ENCODE measurements around the gene CMTM7.
"Not testable (repeated sequence)": the region's sequence is repeated elsewhere in the genome, so short reads cannot be mapped to it uniquely, and the experiment has no call there.

CMTM7 gene

DNA sequence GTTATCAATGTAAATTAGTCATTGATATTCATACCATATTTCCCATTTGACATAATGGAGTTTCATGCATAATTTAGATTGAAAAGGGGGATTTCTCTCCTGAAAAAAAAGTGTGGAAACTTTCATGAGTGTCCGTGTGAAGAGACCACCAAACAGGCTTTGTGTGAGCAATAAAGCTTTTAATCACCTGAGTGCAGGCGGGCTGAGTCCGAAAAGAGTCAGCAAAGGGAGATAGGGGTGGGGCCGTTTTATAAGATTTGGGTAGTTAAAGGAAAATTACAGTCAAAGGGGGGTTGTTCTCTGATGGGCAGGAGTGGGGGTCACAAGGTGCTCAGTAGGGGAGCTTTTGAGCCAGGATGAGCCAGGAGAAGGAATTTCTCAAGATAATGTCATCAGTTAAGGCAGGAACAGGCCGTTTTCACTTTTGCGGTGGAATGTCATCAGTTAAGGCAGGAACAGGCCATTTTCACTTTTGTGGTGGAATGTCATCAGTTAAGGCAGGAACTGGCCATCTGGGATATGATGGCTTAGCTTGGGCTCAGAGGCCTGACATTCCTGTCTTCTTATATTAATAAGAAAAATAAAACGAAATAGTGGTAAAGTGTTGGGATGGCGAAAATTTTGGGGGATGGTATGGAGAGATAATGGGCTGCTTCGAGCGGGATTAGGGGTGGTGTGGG lies 69.3 kb downstream of the CMTM7 start:
- not testable (repeated sequence) for DNase-seq

DNA sequence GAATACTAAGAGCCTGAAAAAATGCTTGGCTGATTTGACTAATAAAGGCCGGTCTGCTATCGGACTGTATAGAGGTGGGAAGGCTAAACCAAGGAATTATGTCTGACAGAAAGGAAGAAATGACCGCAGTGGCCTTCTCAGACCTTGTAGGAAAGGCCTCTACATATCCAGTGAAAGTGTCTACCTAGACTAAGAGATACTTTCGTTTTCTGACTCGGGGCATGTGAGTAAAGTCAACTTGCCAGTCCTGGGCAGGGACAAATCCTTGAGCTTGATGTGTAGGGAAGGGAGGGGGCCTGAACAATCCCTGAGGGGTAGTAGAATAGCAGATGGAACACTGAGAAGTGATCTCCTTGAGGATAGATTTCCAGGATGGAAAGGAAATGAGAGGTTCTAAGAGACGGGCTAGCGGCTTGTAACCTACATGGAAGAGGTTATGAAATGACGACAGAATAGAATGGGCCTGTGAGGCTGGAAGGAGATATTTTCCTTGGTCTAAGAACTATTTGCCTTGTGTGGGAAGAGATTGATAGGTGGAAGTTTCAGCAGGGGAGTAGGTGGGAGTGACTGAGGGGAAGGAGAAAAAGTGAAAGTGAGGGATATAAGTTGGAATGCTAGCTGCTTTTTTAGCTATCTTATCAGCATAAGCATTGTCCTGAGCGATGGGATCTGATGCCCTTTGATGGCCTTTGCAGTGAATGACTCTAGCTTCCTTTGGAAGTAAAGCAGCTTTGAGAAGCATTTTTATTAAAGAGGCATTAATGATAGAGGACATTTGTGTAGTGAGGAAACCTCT lies 70.7 kb downstream of the CMTM7 start:
- not testable (repeated sequence) for DNase-seq

DNA sequence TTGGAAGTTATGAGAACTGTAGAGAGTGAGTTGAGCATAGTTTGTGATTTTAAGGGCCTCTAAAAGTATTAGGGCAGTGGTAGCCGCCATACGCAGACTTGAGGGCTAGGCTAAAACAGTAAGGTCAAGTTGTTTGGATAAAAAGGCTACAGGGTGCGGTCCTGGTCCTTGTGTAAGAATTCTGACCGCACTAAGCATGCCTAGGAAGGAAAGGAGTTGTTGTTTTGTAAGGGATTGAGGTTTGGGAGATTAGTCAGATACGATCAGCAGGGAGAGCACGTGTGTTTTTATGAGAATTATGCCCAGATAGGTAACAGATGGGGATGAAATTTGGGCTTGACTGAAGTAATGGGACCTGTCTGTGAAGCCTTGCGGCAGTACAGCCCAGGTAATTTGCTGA lies 71.8 kb downstream of the CMTM7 start:
- not testable (repeated sequence) for DNase-seq

DNA sequence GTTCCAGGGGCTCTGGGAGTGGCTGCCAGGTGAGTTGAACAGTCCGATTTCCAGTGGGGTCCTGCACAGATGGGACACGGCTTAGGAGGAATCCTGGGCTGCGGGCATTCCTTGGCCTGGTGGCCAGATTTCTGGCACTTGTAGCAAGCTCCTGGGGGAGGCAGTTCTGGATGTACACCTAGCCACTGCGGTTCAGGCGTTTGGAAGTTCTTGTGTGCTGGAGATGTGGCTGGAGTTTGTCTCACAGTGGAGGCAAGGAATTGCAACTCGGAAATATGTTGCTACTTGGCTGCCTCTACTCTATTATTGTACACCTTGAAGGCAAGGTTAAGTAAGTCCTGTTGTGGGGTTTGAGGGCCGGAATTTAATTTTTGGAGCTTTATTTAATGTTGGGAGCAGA lies 73.1 kb downstream of the CMTM7 start:
- not testable (repeated sequence) for DNase-seq

DNA sequence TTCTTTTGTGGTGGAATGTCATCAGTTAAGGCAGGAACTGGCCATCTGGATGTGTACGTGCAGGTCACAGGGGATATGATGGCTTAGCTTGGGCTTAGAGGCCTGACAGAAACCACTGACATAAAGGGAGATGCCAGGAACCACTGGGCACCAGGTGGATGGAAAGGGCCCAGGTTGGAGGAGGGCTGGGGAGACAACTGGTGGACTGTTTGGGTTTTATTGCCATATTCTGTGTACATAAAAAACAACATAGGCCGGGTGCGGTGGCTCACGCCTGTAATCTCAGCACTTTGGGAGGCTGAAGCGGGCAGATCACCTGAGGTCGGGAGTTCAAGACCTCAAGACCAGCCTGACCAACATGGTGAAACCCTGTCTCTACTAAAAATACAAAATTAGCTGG lies 75.2 kb downstream of the CMTM7 start:
- DNase-seq = not testable (repeated sequence)

DNA sequence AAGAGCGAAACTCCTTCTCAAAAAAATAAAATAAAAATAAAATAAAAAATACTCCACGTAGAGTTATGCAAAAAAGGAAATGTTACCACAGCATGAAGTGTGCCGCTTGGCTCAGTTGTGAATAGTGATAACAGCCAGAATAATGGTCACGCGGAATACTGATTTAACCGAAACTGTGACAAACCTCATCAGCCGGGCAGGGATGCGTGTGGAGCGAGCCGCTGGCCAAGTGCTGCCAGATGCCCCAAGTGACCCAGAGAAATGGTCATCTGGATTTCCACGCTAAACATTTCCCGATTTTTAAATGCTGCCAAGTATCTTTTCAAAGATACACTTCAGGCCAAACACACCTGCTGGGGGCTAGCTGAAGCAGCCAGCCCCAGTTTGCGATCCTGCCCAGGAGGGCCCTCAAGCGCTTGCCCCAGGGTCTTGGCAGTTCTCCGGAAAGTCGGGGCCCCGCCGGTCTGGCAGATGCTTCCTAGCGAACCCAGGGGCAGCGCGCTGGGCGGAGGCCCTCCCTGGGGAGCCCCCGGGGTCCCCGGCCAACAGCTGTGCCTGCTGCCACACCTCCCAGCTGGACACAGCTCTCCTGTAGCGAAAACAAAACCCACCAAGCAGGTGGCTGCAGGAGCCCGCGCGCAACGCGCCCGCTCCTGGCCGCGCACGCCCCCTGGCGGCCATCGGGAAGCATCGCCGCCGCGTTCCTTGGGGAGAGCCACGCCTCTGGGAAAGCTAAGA lies 75.8 kb downstream of the CMTM7 start:
- DNase-seq = peak; percentile 80

DNA sequence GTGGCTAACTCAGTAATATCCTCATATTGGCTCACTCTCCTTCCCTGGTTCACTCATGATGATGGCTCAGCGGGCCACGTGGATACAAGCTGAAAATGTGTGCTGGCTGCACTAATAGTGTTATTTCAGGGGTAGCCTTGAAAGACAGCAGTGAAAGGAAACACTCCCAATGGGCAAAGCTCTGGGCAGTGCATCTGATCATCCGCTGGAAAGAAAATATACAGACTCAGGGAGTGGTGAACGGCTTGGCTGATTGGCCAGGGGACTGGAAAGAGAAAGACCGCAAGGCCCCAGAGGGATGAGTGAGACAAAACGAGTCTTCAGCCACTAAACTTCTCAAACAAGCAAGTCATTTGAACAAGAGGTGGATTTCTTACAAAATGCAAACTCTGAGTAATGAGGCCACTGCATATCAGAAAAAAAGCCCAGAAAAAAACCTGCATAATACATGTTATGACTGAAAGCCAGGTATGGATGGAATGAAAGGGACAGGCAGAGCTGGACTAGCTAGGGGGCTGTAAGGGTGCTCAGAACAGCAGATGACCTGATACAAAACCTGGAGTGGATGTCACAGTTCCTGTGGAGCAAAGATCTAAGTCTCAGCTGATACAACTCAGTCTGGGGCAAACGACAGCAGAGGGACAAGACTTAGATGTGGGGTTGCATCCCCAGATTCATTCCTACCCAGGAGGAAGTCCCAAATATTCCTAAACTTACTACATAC lies 77.7 kb downstream of the CMTM7 start:
- DNase-seq = no peak

DNA sequence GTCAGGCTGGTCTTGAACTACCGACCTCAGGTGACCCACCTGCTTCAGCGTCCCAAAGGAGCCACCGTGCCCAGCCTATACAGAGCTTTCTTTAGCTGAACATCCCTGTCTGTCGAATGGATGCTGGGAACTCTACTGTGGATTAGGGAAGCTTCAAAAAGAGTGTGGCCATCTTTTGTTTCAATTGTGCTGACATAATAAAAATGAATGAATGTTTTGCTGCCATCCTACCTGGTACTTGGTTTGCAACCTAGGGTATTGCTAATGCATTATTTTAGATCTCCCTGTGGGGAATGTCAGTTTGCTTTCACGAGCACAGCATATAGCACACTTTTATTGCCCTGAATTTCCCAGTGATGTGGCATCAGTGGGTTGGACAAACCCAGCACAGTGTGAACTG lies 78.7 kb downstream of the CMTM7 start:
- no peak for DNase-seq

DNA sequence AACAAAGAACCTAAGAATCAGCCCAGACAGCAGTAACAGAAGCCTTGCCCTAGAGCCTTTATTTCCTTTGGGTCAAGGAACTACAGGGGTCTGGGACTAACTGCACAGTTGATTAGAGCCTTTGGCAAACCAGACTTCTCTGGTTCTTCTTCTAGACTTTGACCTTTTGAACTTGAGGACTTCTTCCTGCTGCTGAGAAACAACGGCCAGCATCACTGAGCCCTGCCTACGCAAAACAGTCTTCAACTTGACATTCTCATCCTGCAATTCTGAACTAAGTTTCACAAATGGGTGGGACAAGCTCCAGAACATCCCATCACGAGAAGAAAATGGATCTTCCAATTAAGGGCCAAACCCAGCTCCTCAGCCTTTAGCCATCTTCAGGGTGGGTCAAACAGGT lies 79.6 kb downstream of the CMTM7 start:
- peak; percentile 36 for DNase-seq

DNA sequence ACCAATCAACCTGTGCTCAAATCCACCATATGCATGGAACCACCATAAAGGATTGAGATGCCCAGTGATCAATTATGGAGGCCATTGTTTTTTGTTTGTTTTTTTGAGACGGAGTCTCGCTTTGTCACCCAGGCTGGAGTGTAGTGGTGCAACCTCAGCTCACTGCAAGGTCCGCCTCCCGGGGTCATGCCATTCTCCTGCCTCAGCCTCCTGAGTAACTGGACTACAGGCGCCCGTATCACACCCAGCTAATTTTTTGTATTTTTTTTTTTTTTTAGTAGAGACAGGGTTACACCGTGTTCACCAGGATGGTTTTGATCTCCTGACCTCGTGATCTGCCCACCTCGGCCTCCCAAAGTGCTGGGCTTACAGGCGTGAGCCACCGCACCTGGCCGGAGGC lies 80.5 kb downstream of the CMTM7 start:
- not testable (repeated sequence) for DNase-seq

DNA sequence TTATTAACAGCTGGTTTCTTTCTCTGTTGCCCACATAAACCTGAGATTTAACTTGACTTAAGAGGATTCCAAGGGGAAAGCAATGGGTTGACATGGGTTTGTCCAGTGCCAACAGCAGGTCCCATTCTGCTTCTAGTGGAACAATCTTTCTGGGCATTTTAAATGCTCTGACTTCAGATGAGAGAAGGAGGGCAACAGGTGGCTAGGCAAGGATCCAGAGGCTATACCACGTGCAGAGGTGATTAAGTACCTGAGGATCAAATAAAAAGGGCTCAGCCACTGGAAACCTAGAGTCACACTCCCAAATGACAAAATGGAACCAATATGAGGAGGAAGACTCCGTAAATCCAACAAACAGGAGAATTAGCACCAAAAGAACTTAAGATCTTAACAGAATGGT lies 82.5 kb downstream of the CMTM7 start:
- no peak for DNase-seq

DNA sequence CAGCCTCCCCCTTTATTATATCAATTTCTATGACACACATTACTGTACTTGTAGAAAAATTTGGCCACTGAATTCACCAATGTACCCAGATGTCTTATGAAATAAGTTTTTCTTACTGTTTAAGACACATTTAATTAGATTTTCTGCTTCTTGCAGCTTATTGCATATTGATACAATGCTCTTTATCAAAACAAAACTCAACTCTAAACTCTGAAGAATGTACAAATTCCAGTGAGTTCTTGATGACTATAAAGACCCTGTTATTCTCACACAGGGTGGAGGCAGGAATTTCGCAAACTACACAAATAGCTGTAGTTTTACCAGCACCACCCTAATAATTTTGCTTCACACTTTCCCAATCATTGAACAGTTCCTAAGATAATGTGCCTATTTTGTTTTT lies 89.0 kb downstream of the CMTM7 start:
- no peak for DNase-seq

DNA sequence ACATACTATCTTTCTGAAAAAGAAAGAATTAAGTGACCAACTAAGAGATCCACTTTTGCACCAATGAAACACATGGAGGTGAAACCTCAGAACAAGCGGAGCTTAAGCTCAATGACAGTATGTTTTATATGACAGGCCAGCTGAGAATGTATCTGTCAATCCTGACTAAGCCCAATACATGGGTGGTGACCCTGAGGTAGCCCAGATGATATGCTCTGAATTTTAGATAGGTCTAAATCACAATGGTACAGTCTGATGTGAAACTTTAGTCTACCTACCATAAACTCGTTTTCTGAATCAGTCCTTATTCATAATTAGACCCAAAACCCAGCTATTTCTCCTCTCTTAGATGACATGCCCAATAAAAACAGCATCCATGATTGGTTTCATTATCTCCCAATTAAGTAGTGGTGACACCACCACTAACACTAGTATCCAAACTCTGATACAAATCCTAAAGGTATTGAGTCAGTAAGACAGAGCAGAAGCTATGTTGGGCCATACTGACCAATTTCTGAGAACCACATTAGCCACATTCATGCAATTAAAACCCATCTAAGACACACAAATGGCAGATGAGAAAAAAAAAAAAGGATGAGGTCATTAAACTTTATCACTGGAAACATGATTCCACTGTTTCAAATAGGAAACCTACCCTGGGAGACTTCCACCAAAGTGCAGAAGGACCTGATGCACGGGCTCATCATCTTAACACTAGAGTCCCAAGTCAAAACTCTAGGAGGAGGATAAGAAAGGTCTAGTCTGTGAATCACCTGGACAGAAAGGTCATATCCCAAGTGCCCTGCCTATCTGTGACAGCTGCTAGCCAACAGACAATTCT lies 90.4 kb downstream of the CMTM7 start:
- no peak for DNase-seq

DNA sequence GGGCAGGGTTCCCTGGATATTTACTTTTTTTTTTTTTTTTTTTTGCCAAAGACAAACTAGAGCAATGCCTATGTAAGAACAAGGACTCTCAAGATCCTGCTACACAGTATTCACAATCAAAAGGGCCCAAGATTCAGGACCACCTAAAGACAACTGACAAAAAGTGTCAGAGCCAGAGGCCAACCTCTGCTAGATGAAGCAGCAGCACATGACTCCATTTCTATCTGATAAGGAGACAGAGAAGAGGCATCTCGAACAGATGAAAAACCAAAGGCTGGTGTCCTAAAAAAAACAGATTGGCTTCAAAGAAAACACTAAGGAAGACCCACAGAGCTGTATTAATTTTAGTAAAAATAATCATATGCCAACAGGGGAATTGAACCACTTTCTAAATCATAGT lies 91.0 kb downstream of the CMTM7 start:
- no peak for DNase-seq

DNA sequence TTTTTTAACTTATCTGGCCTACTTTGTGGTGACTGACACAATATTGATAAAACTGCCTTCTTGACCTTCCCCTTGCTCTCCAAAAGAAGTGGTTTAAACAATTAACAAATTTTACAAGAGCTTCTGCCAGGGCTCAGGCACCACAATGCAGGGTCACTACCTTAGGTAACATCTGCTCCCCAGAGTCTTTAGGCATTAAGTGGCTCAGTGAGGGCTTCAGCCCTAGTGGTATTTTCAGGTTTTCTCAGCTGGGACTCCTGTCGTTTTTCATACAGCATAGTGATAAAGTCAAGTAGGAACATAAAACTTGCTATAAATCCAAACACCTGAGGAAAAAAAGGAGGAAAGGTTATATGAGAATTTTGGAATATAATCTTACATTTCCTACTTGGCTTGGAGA lies 92.1 kb downstream of the CMTM7 start:
- no peak for DNase-seq

DNA sequence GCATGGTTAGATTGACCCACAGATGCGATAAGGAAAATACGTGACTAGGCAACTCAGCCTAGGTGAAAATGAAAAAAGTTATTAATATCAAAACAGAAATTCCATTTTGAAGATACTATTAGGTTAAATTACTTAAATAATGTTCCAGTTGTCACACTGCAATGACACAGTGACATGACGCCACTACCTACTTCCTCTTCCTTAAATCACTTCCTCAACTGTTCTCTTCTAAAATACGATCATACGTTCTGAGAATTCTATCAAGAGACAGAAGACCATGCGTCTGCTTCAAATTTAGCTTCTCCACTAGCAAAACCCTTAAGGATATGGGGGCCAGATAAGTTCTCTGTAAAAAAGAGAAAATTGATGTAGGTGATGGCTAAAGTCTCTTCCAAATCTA lies 92.8 kb downstream of the CMTM7 start:
- DNase-seq = peak; percentile 86

DNA sequence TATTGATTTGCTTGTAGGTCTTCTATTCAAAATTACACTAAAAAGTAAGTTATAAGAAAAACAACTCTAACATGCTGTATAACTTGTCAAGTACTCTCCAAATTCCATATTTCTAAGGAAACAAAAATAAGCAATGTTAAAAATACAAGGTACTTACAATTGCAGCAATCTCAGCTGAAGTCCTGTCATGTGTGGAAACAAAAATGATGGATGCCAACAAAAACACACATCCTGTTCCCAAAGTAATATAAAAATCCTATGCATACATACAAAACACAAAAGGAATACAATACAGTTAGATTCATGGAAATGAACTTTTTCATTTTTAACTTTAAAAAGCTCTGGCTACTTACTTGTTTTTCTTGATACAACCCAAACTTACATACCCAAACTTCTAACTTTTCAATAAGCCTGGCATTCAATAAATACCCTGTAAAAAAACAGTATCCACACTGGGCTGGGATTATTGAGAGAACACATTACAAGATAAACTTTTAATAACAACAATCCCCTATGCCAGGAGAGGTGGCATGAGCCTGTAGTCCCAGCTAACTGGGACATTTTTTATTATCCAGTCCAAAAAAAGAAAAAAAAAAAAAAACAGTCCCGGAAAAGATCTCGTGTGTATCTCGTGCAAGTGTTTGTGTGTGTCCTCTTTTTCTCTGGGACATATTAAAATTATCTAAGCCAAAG lies 96.3 kb downstream of the CMTM7 start:
- no peak for DNase-seq

DNA sequence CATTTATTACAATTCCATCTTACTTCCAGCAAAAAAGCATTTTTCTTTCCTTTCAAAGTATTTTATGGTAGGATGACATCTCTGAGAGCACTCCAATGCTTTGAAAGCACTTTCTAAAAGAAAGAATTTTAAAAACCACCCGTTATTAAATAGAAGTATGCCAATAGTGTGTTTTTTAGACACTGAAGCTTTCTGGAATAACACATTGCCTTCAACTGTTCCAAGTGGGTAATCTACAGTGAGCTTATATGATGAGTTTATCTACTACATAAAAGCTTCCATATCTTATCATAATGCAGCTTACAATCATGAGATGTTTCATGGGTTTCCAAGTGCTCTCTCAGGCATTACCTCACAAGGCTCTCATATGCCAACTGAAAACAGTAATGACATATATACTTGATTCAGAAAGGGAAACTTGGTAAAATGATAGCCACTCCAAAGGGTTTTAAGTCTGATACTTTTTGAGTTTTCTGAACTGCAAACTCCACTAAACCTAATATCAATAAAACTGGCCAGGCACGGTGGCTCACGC lies 96.9 kb downstream of the CMTM7 start:
- no peak for DNase-seq

DNA sequence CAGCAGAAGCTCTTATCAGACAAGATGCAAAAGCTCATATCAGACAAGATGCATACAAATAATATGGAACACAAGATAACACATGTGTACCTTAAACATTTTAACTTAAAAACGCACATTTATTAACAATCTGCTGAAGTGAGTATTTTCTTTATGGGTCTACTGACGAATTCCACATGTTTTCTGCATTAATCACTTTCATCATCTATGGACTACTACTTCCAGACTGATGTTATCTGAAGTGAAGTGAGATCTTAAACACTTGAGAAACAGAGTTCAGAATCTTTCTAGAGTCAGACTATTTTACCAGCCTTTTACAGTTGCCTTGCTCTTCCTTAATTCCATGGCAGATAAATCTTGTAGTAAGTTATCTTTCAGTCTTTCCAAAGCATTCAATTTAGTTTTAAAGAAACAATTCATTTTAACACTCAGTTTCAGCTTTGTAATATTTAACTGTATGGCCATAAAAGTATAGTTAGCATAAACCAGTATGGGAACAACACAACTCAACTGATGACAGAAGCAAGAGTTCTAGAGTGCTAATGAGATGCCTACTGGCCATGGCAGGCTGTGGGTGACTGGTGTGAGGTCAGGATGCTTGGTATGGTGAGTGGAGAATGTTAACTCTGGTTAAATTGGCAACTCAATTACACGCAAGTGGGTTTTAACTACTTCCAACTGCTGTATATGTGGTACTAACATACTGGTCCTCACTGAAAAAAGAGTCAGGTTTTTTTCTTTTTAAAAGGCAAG lies 101.2 kb downstream of the CMTM7 start:
- DNase-seq = peak; percentile 20
